ENCODE data around the gene ADK.
"Not testable (repeated sequence)": the region's sequence is repeated elsewhere in the genome, so short reads cannot be mapped to it uniquely, and the experiment has no call there.

Gene ADK

GRCh38 chr10:74433595-74433956, 282.6 kb downstream of the ADK start:
- DNase-seq = no peak

DNA sequence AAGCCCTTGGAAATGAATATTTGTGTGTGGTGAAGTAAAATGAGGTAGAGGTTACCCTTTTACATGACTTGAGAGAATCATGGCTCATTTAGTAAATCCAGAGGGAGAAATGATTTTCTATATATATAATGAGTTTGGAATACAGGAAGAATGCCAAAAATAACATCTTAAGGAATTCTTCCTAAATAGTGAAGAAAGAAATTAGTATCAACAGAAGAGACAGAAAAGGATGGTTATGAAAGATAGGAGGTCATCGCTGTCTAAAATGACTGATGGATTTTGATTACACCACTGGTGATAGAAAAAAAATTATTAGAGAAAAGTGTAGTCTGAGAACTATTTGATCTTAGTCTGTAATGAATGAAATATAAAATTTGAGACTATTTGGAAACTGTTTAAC, 283.0 kb downstream of the ADK start:
- no peak for DNase-seq

- no peak for DNase-seq
Observed at GRCh38 chr10:74434547-74434946, 283.5 kb downstream of the ADK start.

- DNase-seq = no peak
Observed at GRCh38 chr10:74436523-74437170, 285.6 kb downstream of the ADK start.

- no peak for DNase-seq
Observed at GRCh38 chr10:74437822-74438221, 286.8 kb downstream of the ADK start.

GRCh38 chr10:74439213-74439612, 288.2 kb downstream of the ADK start:
- no peak for DNase-seq

GRCh38 chr10:74445493-74445892, 294.5 kb downstream of the ADK start:
- no peak for DNase-seq

GRCh38 chr10:74450602-74451001, 299.6 kb downstream of the ADK start:
- no peak for DNase-seq

DNA sequence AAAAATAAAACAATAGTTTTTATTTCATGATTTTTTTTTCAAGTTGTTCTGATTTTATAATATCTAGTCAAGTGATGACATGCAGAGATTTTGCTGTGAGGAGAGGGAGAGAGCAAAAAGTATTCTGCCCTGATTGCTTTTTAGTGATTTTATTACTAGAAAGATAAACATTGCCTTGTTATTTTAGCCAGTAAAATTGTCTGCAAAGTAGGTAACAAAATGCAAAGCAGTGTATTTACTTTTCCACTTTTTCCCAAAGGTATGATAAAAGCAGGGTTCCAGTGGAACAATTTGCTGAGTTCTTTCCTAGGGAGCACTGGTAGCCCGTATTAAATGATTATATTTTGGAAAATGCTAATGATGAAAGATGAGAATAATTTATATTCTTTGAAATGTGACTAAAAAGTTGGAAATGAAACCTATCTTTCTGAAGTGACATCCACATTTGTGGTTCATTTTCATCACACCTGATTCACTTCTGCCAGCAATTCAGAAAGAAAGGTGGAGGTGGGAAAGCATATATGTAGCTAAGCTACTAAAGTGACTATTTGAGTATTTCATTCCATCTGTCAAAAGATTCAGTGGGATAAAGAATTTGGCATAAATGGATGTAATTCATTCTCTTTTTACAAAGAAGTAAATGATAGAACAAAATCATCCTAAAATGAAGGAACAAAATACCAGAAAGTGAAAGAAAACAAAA, 300.3 kb downstream of the ADK start:
- DNase-seq = no peak

DNA sequence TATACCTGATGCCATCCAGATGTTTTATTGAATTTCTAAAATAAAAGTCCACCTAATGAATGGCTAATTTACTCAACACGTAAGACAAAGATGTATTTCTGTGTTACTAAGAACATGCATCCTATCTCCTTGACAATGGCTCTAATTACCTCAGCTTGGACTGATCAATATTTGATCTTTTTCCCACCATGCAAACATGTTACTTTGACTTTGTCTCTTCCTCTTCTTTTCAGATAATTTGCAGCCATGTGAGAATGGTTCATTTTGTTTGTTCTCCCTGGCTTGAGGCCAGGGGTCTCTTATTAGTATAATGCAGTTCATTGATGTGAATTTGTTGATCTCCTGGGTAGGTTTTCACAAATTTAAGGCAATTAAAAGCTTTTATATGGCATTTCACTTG, 302.1 kb downstream of the ADK start:
- DNase-seq = no peak

GRCh38 chr10:74457478-74457877, 306.5 kb downstream of the ADK start:
- not testable (repeated sequence) for DNase-seq

DNA sequence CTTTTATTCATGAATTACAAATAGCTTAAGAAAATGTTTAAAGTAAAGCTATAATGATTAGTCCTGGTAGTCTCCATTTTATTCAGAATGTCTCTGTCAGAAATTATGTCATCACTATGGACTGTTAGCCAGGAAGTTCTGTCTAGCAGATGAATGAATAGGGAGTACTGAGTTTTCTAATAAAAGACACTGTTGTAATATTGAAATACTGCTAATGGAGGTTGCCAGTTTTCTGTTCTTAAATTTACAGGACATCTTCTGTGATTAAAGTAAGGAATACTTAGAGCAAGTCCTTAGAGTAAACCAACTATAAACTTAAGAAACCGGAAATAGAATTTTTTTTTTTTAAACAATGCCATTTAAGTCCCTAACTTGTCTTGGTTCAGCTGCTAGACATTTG, 309.8 kb downstream of the ADK start:
- DNase-seq = no peak

- no peak for DNase-seq
Observed at GRCh38 chr10:74474022-74474713, 323.1 kb downstream of the ADK start.

DNA sequence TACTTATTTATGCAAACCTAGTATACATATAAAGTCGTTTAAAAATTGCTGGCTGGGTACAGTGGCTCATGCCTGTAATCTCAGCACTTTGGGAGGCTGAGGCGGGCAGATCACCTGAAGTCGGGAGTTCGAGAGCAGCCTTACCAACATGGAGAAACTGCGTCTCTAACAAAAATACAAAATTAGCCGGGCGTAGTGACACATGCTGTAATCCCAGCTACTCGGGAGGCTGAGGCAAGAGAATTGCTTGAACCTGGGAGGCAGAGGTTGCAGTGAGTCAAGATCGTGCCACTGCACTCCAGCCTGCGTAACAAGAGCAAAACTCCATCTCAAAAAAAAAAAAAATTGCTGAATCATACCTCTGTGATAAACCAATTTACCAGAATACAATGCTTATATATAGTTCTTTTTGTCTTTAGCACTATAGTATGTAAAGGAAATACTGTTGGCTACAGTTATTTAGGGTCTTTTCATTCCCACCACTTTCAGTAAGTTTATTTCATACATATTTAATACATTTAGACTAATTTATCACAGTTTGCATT, 325.2 kb downstream of the ADK start:
- not testable (repeated sequence) for DNase-seq

DNA sequence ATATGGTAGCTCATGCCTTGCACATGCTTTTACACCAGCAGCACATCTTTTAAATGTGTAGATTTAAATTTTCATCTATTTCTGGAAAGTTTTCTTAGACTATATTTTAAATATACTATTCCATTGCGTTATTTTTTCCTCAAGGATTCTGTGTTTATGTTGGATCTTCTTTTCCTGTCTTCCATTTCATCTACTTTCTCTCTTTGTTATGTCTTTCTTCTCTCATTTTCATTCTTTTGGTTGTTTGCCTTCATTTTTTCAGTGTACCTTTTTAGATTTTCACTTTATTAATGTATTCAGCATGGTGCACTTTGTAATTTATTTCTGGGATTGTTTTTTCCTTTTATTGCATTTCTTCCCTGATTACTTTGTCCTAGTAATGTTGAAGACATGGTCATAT, 329.8 kb downstream of the ADK start:
- no peak for DNase-seq

GRCh38 chr10:74483356-74483755, 332.3 kb downstream of the ADK start:
- no peak for DNase-seq

DNA sequence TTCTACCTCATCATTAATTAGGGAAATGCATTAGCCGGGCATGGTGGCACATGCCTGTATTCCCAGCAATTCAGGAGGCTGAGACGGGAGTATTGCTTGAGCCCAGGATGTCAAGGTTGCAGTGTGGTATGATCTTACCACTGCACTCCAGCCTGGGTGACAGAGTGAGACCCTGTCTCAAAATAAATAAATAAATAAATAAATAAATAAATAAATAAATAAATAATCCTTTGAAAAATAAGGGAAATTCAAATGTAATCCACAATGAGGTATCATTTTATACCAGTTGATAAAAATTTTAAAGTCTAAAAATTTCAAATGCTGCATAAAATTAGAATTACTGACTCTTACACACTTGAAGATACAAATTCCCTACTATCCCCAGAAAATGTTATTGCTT, 334.3 kb downstream of the ADK start:
- DNase-seq = no peak

GRCh38 chr10:74486659-74487058, 335.6 kb downstream of the ADK start:
- no peak for DNase-seq

DNA sequence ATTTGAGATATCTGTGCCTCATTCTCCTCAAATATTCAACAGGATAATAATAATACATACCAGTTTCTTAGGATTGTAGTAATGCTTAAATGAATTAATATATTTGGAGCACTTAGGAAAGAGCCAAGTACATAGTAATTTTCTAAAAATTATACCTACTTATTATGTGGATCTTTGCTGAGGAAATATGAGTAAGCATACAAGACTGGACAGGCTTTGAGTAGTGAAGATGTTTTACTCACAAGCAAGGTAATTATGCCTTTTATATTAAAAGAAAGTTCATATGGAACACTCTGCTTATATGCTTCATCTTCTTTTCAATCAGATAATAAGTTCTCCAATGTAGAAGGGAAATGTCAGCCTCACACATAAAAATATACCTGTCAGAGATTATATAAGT, 337.9 kb downstream of the ADK start:
- no peak for DNase-seq

DNA sequence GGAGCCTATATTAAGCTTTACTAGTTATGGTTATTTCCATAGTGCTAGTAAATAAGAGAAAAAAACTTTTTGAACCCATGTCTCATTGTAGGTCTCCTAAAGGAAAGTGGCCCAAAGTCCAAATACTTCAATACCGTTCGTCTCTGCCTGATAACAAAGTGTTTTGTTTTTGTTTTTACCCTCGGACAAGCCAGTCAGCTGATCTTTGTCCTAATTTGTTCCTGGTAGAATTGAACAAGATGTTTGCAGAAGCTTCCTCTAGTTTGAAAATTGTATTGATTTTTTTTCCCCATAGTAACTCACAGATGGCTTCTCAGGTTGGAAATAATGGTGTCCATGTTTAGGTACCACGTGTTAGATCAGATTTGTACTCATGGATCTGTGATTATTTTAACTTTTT, 339.5 kb downstream of the ADK start:
- DNase-seq = no peak

DNA sequence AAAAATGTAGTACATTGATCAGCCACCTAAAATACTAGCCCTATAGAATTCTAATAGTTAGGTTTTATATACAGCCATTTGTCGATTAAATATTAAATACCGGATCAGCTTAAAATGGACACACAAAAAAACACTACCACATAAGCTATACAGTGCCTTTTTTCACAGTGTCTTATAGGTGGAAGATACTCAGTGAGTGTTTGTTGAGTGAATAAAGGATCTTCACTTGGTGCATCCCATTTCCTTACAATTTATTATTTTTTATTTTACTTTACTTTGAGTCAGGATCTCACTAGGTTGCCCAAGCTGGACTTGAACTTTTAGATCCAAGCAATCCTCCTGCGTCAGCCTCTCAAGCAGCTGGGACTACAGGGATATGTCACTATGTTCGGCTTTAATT, 340.0 kb downstream of the ADK start:
- DNase-seq = no peak

DNA sequence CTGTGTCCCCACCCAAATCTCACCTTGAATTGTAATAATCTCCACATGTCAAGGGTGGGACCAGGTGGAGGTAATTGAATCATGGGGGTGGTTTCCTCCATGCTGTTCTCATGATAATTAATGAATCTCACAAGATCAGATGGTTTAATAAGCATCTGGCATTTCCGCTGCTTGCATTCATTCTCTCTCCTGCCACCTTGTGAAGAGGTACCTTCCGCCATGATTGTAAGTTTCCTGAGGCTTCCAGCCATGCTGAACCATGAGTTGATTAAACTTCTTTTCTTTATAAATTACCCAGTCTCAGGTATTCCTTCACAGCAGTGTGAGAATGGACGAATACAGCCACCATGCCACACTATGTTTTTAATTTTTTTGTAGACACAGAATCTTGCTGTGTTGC, 345.3 kb downstream of the ADK start:
- not testable (repeated sequence) for DNase-seq

DNA sequence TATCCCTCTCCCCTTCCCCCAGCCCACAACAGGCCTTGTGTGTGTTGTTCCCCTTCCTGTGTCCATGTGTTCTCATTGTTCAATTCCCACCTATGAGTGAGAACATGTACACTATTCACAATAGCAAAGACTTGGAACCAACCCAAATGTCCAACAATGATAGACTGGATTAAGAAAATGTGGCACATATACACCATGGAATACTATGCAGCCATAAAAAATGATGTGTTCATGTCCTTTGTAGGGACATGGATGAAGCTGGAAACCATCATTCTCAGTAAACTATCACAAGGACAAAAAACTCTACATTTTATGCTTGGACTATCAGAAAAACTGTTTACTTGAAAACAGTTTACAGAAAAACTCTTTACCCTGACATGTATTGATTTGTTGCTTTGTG, 347.6 kb downstream of the ADK start:
- not testable (repeated sequence) for DNase-seq

Data from activated T-cell treated with anti-CD3 and anti-CD28 coated beads, Interleukin-2, amount 50 U/mL, for 48 hours (primary cell).